Kasumi-1 (cell line): ENCODE results near the gene GPRC5C.

Source experiments
- DNase-seq, 2 experiments: peaks; one replicate each; lab custom pipeline; 2025; lab: John Stamatoyannopoulos, UW

The GPRC5C gene, protein sequence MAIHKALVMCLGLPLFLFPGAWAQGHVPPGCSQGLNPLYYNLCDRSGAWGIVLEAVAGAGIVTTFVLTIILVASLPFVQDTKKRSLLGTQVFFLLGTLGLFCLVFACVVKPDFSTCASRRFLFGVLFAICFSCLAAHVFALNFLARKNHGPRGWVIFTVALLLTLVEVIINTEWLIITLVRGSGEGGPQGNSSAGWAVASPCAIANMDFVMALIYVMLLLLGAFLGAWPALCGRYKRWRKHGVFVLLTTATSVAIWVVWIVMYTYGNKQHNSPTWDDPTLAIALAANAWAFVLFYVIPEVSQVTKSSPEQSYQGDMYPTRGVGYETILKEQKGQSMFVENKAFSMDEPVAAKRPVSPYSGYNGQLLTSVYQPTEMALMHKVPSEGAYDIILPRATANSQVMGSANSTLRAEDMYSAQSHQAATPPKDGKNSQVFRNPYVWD

DNA sequence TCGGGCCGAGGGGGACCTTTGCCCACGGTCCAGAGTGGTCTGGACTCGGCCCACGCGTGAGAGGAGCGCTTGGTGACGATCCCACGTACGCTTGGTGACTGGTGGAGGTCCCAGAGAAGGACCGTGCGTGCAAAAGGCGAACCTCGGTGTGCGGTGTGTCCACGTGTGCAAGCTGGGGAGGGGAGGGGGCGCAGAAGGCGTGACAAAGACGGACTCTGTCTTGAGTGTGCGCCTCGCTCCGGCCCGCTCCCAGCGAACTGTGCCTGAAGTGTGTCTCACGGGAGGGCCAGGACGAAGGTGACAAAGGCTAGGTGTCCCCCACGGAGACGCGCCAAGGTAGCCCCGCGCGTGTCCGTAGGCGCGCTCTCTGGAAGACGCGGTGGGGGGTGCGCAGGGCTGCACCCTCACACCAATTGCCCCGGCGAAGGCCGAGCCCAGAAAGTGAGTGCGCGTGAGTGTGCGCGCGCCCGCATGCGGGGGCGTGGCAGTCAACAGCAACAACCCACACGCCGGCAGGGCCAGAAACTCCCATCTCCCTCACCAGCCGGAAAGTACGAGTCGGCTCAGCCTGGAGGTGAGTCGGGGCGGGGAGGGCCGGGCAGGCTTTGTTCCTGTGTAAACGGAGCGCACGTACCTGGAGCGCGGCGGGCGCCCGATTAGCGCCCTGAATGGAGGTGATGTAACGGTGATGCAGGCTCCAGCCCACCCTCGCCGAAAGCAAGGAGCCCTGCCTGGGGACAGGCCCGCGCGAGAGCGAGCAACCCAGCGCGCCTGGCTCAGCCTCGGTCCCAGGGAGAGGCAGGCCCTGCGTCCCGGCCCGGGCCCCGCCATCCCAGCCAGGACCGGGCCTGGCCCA, at the start of gene GPRC5C:
Gene GPRC5C, plus strand, starts transcription at position 521 of the 856 bp plus-strand sequence. CDS start 7,689 bp downstream, outside the sequence.
- peak; percentile 35 to 39 for DNase-seq

DNA sequence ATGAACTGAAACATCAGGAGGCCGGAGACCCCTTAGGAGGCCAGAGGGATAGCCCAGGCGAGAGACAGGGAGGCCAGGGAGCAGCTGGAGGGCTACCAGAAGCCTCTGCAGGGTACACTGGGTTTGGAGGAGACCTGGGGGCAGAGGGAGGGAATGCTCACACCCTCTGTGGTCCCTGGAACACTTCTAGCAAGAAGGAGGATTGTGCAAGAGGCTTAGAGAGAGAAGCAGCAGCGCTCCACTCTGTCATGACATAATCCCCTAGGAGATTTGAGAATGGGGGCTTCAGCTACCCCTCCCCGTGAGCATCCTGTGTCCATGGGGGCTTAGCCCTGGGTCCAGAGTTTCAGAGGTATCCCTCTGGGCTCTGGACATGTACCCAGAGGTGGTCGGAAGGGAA, 48.7 kb upstream of the GPRC5C start:
- no peak for DNase-seq

- no peak for DNase-seq
Measured at GRCh38 chr17:74385201-74385600, 46.7 kb upstream of the GPRC5C start.

GRCh38 chr17:74386386-74386785, 45.5 kb upstream of the GPRC5C start:
- DNase-seq, result peak; percentile 63 to 71

GRCh38 chr17:74387365-74388218, 44.3 kb upstream of the GPRC5C start:
- DNase-seq, result no peak

GRCh38 chr17:74389084-74389753, 42.7 kb upstream of the GPRC5C start:
- no peak for DNase-seq

- no peak for DNase-seq
Measured at GRCh38 chr17:74389937-74390679, 41.8 kb upstream of the GPRC5C start.

DNA sequence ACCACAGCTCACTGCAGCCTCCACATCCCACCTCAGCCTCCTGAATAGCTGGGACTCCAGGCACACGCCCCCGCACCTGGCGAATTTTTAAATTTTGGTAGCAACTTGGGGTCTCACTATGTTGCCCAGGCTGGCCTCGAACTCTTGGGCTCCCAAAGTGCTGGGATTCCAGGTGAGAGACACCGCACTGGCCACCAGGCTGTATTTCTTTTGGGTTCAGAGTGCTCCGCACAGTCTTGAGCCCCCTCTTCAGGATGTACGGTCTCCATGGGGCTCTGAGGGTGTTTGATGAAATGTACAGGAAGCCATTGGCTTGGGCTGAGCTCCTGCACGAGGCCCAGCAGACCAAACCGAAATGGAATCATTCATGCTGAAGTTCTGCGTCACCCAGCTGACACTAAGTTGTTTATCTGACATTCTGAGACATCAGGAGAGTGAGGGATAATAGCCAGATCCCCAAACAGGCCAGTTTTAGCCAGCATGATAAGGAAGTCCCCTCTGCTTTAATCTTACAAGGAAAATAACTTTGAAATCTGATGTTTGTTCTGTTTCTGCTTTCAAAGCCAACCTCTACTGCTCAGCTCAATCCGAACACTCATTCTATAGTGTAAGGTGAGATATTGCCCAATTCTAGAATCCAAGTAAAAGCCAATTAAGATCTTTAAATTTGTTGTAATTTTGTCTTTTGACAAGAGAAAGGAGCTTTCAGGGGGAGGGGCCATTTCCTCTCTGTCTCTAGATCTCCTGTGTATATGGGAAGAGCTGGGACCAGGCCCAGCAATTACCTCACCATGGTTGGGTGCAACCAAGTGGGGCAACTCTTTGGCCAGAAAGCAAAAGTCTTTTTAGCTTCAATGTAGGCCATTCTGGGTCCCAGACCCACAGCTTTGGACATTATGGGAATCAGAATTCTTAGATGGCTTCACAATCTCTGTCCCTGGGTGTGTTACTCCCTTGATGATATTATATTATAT, 40.9 kb upstream of the GPRC5C start:
- DNase-seq, result no peak

DNA sequence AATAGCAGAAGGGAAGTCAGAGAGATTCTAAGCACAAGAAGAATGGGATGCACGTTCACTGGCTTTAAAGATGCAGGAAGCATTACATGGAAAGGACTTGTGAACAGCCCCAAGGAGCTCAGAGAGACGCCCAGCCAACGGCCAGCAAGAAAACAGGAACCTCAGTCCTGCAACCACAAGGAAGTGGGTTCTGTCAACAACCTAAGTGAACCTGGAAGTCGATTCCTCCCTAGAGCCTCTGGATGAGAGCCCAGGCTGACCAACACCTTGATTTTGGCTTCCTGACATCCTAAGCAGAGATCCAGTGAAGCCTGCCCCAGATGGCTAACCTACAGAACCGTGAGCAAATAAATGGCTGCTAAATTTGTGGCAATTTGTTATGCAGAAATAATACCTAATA, 40.1 kb upstream of the GPRC5C start:
- peak; percentile 84 to 88 for DNase-seq

DNA sequence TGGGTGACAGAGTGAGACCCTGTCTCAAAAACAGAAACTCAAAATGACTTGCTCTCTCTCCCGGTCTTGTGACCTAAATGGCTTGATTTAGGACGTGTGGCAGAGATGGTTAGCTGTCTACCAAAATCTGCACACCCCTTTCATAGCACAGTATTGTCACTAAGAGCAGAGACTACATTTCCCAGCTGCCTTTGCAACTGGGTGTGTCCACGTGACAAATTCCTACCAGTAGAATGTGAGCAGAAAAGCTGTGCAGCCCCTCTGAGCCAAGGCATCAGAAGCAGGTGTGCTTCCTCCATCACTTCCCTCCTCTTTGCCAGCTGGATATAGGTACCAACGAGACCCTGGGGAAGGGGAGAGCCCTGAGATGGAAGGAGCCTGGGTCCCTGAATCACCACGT, 39.0 kb upstream of the GPRC5C start:
- no peak for DNase-seq

GRCh38 chr17:74393346-74393942, 38.4 kb upstream of the GPRC5C start:
- DNase-seq, result no peak

GRCh38 chr17:74394275-74394950, 37.5 kb upstream of the GPRC5C start:
- DNase-seq, result no peak

GRCh38 chr17:74394977-74395376, 36.9 kb upstream of the GPRC5C start:
- no peak for DNase-seq

- no peak for DNase-seq
Measured at GRCh38 chr17:74396567-74396966, 35.3 kb upstream of the GPRC5C start.

DNA sequence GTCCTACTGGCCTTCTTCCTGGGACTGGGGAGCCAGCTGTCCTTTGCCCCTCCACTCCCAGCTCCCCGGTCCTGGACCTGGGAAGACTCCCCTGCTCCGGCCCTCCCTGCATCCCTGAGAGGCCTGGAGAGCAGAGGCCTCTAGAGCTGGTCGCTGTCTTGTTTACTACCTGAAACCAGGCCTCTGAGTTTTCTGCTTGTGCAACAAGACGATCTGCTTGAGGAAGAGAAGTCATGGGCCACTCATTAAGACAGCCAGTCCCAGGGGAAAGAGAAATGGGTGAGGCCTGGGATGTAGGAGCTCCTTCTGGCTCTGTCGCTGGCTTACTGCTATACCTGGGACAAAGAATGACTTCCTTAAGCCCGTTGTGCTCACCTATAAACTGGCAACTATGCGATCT, 29.8 kb upstream of the GPRC5C start:
- no peak for DNase-seq

DNA sequence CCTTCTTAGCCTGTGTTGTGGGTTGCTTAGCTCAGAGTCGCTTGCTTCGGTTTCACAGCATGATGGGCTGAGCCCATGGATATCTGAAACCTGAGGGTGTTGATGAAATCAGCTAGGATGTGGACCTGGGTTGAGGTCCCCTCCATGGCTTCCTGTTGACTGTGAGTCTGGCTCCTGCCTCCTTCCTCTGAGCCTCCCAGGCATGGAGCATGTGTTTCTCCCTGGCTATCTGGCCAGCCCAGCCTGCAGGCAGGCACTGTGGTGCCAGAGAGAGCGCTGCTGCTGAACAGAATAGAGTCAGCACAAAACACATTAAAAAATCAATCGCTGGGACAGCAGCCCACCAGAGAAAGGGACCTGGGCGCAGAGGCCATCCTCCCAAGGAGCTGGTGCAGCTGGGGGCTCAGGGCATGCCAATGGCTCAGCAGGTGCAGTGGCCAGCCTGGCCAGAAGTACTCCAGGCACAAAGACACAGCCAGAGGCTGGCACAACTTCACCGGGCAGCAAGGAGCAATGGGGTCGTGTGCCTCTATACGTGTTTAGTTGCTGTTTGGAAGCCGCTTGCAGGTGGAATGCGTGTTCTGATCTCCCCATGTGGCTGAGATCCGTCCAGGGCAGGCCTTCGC, 28.3 kb upstream of the GPRC5C start:
- peak; percentile 54 to 70 for DNase-seq

GRCh38 chr17:74404218-74404617, 27.7 kb upstream of the GPRC5C start:
- no peak for DNase-seq

DNA sequence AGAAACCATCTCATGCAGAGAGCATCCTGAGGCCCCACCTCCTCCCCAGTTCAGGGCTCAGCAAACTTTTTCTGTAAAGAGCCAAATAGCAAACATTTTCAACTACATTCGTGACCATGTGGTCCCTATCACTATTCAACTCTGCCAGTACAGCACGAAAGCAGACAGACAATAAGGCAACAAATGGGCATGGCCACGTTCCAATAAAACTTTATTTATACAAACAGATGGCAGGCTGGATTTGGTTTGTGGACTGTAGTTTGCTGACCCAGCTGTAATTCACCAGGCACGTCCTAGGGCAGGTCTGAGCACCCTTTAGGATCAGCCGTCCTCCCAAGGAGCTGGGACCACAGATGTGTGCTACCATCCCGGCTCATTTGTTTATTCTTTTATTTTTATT, 27.1 kb upstream of the GPRC5C start:
- no peak for DNase-seq
